PC-3 (cell line): Measurements from ENCODE around the gene UBA1. TPM values are rescaled to one million over a fixed set of nuclear protein-coding genes. Genes with fewer than 3 reads are reported as not detected.

Source experiments
- ATAC-seq: fragments of 200-7000 bp; cut with Tn5 transposase; 2 replicates; pipeline ENCODE4 v1.9.1; 2020; ENCODE audit warnings: mild to moderate bottlenecking, moderate library complexity
- BruUV-seq: library from RNA; stranded (reverse); fragments of 400-500 nt; replicated peaks from 2 replicates; lab custom pipeline; 2021; lab: Mats Ljungman, UMichigan
- CTCF ChIA-PET: fragments of 300-600 bp; sonication (Branson Sonifier 250); formaldehyde crosslinking; loops from one replicate; lab custom pipeline; 2022; ENCODE audit warnings: antibody characterized with exemption; lab: Charles Lee
- POLR2A ChIA-PET: fragments of 300-600 bp; sonication (Branson Sonifier 250); formaldehyde crosslinking; loops from one replicate; lab custom pipeline; 2022; ENCODE audit warnings: antibody characterized with exemption; ENCODE audit not compliant: unreplicated experiment; lab: Charles Lee
- DNase-seq: peaks from one replicate; pipeline ENCODE4 v3.0.0-alpha.2; 2015
- H2AFZ ChIP-seq: fragments of 300-600 bp; sonication (generic); 2 replicates; pipeline ENCODE4 v1.6.0; 2016; ENCODE audit warnings: antibody characterized with exemption, low read length
- H3F3A ChIP-seq: fragments of 300-600 bp; sonication (generic); one replicate; pipeline ENCODE4 v1.6.0; 2017; ENCODE audit warnings: antibody characterized with exemption, low read length, control low read depth, mild to moderate bottlenecking; ENCODE audit not compliant: unreplicated experiment
- H3K27ac ChIP-seq: fragments of 300-600 bp; sonication (generic); 2 replicates; pipeline ENCODE4 v1.5.1; 2016; ENCODE audit warnings: mild to moderate bottlenecking, low read length
- H3K27me3 ChIP-seq: fragments of 300-600 bp; sonication (generic); 2 replicates; pipeline ENCODE4 v1.6.1; 2016; ENCODE audit warnings: low read length, mixed read lengths
- H3K36me3 ChIP-seq: fragments of 300-600 bp; sonication (generic); 2 replicates; pipeline ENCODE4 v1.6.1; 2016; ENCODE audit warnings: low read depth, mixed run types, low read length, mixed read lengths
- H3K4me1 ChIP-seq: fragments of 300-600 bp; sonication (generic); 2 replicates; pipeline ENCODE4 v1.5.1; 2016; ENCODE audit warnings: low read length; ENCODE audit not compliant: insufficient read depth
- H3K4me2 ChIP-seq: fragments of 300-600 bp; sonication (generic); 2 replicates; pipeline ENCODE4 v1.6.0; 2016; ENCODE audit warnings: low read length
- H3K4me3 ChIP-seq: fragments of 300-600 bp; sonication (generic); 2 replicates; pipeline ENCODE4 v1.5.1; 2016; ENCODE audit warnings: mild to moderate bottlenecking, low read length, mixed read lengths
- H3K79me2 ChIP-seq: fragments of 300-600 bp; sonication (generic); 2 replicates; pipeline ENCODE4 v1.6.1; 2017; ENCODE audit warnings: low read length, mixed read lengths
- H3K9ac ChIP-seq: fragments of 300-600 bp; sonication (generic); 2 replicates; pipeline ENCODE4 v1.6.0; 2016; ENCODE audit warnings: mild to moderate bottlenecking, low read length
- H3K9me2 ChIP-seq: fragments of 300-600 bp; sonication (generic); replicated peaks from 2 replicates; pipeline ENCODE4 v1.6.1; 2016; ENCODE audit warnings: mixed run types, low read length, mixed read lengths
- H3K9me3 ChIP-seq: fragments of 300-600 bp; sonication (generic); 2 replicates; pipeline ENCODE4 v1.6.1; 2016; ENCODE audit warnings: low read length, mixed read lengths
- H4K20me1 ChIP-seq: fragments of 300-600 bp; sonication (generic); 2 replicates; pipeline ENCODE4 v1.6.1; 2016; ENCODE audit warnings: low read length, mixed read lengths
- CTCF ChIP-seq: fragments of 300-600 bp; sonication (generic); conservative IDR thresholded peaks from 2 replicates; pipeline ENCODE4 v1.5.1; 2017; ENCODE audit warnings: antibody characterized with exemption, low read depth, mild to moderate bottlenecking, low read length
- EZH2 ChIP-seq: fragments of 300-600 bp; sonication (generic); IDR thresholded peaks from one replicate; pipeline ENCODE4 v1.6.1; 2017; ENCODE audit warnings: antibody characterized with exemption, mild to moderate bottlenecking, low read length; ENCODE audit not compliant: unreplicated experiment
- EZH2phosphoT487 ChIP-seq: fragments of 300-600 bp; sonication (generic); IDR thresholded peaks from 2 replicates; pipeline ENCODE4 v1.6.1; 2018; ENCODE audit warnings: mild to moderate bottlenecking, antibody characterized with exemption, low read length, borderline replicate concordance
- intact Hi-C: fragments of 100-400 bp; cut with micrococcal nuclease; formaldehyde crosslinking; loops from 2 replicates; pipeline ENCODE4 v1.9.0; 2023
- total RNA-seq: library from RNA; depleted of rRNA; stranded (reverse); fragments of >200 nt; gene quantifications from 2 replicates; pipeline ENCODE4 v1.2.3, GENCODE V29; 2014

Gene UBA1
- total RNA-seq, 1 experiment from 2014 or later, result 282 TPM

- Histone ChIP-seq H3K9me3 (no peaks in the 10 kb centered on the region), H4K20me1 (no peaks in the 10 kb centered on the region), H3K4me3 (no peak overlapping the region), H3K79me2 (no peaks in the 10 kb centered on the region), H3K4me2 (no peak overlapping the region), H3K9ac (no peak overlapping the region), H2AFZ (no peak overlapping the region), H3K9me2 (no peaks in the 10 kb centered on the region), H3K27me3 (no peaks in the 10 kb centered on the region), H3F3A (no peaks in the 10 kb centered on the region), H3K4me1 (peaks cover 18% of the 10 kb centered on the region), H3K36me3 (peaks cover 4% of the 10 kb centered on the region; the same call in 1 of the 2 replicates), H3K27ac (no peak overlapping the region)
- TF ChIP-seq CTCF, result no peak
- no peak for TF ChIP-seq EZH2phosphoT487
- no peak for TF ChIP-seq EZH2
- ChIA-PET CTCF (no interaction called here), POLR2A (no interaction called here)
- ATAC-seq (no peak), DNase-seq (no peak)
- BruUV-seq, result no TSS peak
- intact Hi-C loops, result no loop called here
Observed at GRCh38 chrX:47244676-47245075, 51.0 kb downstream of the UBA1 start.

DNA sequence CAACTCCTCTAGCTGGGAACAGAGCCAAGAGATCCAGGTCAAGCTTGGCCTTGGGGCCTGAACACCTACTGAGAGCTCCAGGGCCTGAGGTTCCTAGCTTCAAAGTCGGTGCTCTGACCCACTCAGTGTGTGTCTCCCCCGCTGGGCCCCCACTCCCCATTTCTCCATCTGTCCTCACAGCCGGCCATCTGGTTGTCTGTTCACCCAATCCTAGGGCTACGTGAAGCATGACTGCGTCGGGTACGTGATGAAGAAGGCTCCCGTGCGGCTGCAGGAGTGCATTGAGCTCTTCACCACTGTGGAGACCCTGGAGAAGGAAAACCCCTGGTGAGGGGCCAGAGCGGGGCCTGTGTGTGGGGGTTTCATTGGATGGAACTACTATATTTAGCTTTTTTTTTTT is 51.5 kb downstream of the UBA1 start:
- DNase-seq (no peak), ATAC-seq (no peak)
- TF ChIP-seq EZH2, result no peak
- no peak for TF ChIP-seq EZH2phosphoT487
- no peak for TF ChIP-seq CTCF
- H3K4me3 ChIP-seq, result no peak overlapping the region
- H3K4me2 ChIP-seq, result no peak overlapping the region
- no peaks in the 10 kb centered on the region for H4K20me1 ChIP-seq
- H3K4me1 ChIP-seq, result peaks cover 18% of the 10 kb centered on the region
- H3K27ac ChIP-seq, result no peak overlapping the region
- no peaks in the 10 kb centered on the region for H3K9me3 ChIP-seq
- intact Hi-C loops, result no loop called here
- BruUV-seq, result no TSS peak
- ChIA-PET CTCF (no interaction called here), POLR2A (no interaction called here)
- no peak overlapping the region for H3K9ac ChIP-seq
- H3K9me2 ChIP-seq, result no peaks in the 10 kb centered on the region
- H3K79me2 ChIP-seq, result no peaks in the 10 kb centered on the region
- no peaks in the 10 kb centered on the region for H3F3A ChIP-seq
- peaks cover 4% of the 10 kb centered on the region; the same call in 1 of the 2 replicates for H3K36me3 ChIP-seq
- no peak overlapping the region for H2AFZ ChIP-seq
- no peaks in the 10 kb centered on the region for H3K27me3 ChIP-seq

- Histone ChIP-seq H4K20me1 (no peaks in the 10 kb centered on the region), H3K4me1 (peaks cover 18% of the 10 kb centered on the region), H3K27ac (peak overlapping the region; percentile 88), H3K4me3 (no peak overlapping the region), H3K79me2 (no peaks in the 10 kb centered on the region), H3K9me2 (no peaks in the 10 kb centered on the region), H3K36me3 (no peaks in the 10 kb centered on the region; the same call in 1 of the 2 replicates), H3K4me2 (peak overlapping the region; percentile 33), H2AFZ (no peak overlapping the region), H3K9me3 (no peaks in the 10 kb centered on the region), H3F3A (no peaks in the 10 kb centered on the region), H3K27me3 (no peaks in the 10 kb centered on the region), H3K9ac (peak overlapping the region; percentile 68)
- CTCF ChIA-PET, result no interaction called here
- DNase-seq, result peak; percentile 78
- intact Hi-C loops, result no loop called here
- BruUV-seq, result TSS peak; percentile 30
- POLR2A ChIA-PET, result no interaction called here
- ATAC-seq, result peak; percentile 86
- TF ChIP-seq EZH2phosphoT487 (no peak), CTCF (no peak), EZH2 (no peak)
Observed at GRCh38 chrX:47247206-47247998, 53.8 kb downstream of the UBA1 start.
